ENCODE results near the gene ZSCAN5B. TPM values are rescaled to one million over a fixed set of nuclear protein-coding genes. Genes with fewer than 3 reads are reported as not detected.
"Not testable (repeated sequence)": the region's sequence is repeated elsewhere in the genome, so short reads cannot be mapped to it uniquely, and the experiment has no call there.

The ZSCAN5B gene
- polyA plus RNA-seq, 1 experiment = 0.17 TPM

DNA sequence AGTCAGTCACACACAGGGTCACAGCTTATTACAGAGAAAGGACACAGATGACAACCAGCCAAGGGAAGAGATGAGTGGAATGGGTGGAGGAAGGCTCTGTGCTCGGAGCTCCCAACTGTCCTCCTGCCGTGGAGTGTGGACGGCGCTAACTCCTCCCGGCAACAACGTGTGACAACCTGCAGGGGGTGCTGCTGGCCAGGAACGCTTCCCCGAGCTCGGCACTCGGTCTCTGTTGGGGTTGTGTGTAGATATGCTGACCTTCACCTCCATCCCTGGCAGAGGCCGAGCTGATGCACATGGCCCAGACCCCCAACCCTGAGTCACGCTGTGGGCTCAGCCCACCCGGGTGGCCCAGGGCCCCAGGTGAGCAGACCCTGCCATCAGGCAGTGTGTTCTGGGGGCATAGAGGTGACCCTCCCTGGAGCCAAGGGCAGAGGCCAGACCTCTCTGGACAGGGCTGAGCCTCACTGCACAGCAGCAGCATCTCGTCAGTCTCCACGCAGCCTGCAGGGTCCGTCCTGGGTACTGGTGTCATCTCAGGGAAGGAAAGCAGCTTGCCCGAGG lies 42.4 kb downstream of the ZSCAN5B start:
- Histone ChIP-seq H3K27me3 (ENCODE audit: control insufficient read depth, insufficient read depth, low read length) (no peaks in the 10 kb centered on the region), H3K36me3 (ENCODE audit: control insufficient read depth, insufficient read depth, low read length) (peaks cover 18% of the 10 kb centered on the region), H3K4me3 (ENCODE audit: low read depth, low read length) (no peak overlapping the region)
- ChIA-PET POLR2A (no interaction called here), CTCF (interaction anchor here (1.1 to 1.9 kb wide), 4 partner anchors 13 to 81 kb away, joined by 3 to 8 read pairs (median 5); no protein-coding TSS in a partner anchor)
- no peak for DNase-seq (ENCODE audit: low read depth)
- TF ChIP-seq CTCF (IDR thresholded peaks at IDR 0.05; ENCODE audit: insufficient read depth, low read depth, low read length) = peak; percentile 30

GRCh38 chr19:56153507-56153906 lies 44.1 kb downstream of the ZSCAN5B start:
- Histone ChIP-seq H3K4me3 (ENCODE audit: low read depth, low read length) (no peak overlapping the region), H3K36me3 (ENCODE audit: control insufficient read depth, insufficient read depth, low read length) (peaks cover 14% of the 10 kb centered on the region), H3K27me3 (ENCODE audit: control insufficient read depth, insufficient read depth, low read length) (no peaks in the 10 kb centered on the region)
- TF ChIP-seq CTCF (IDR thresholded peaks at IDR 0.05; ENCODE audit: insufficient read depth, low read depth, low read length) = no peak
- no peak for DNase-seq (ENCODE audit: low read depth)
- ChIA-PET POLR2A (no interaction called here), CTCF (interaction anchor here (0.8 to 1.1 kb wide), 2 partner anchors 18 to 77 kb away, joined by 3 to 5 read pairs; no protein-coding TSS in a partner anchor)

- DNase-seq (ENCODE audit: low read depth) = no peak
- POLR2A ChIA-PET = no interaction called here
- peaks cover 18% of the 10 kb centered on the region for H3K36me3 ChIP-seq (ENCODE audit: control insufficient read depth, insufficient read depth, low read length)
- TF ChIP-seq CTCF (IDR thresholded peaks at IDR 0.05; ENCODE audit: insufficient read depth, low read depth, low read length) = no peak
- H3K4me3 ChIP-seq (ENCODE audit: low read depth, low read length) = no peak overlapping the region
- CTCF ChIA-PET = interaction anchor here (0.8 to 1.5 kb wide), 4 partner anchors 19 to 76 kb away, joined by 3 to 7 read pairs (median 4); no protein-coding TSS in a partner anchor
- H3K27me3 ChIP-seq (ENCODE audit: control insufficient read depth, insufficient read depth, low read length) = no peaks in the 10 kb centered on the region
Measured at GRCh38 chr19:56152644-56153043, 44.9 kb downstream of the ZSCAN5B start.

DNA sequence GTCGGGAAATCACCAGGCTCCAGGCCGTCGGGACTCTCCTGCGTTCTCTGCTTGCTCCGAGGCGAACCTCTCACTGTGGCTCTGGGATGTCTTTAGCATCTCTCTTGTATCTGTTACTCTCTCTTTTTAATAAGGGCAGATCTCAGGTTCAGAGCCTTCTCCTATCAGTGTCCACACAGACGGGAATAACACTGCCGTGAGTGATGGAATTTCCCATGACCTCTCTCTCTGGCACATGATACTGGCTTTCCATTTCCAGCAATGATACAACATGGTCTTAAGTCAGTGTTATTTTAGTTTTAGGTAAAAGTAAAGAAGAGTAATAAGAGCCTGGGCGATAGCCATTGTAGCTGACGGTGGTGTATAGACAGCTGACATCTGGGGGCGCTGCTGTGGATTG lies 47.2 kb downstream of the ZSCAN5B start:
- ChIA-PET POLR2A (no interaction called here), CTCF (no interaction called here)
- DNase-seq (ENCODE audit: low read depth) = no peak
- H3K4me3 ChIP-seq (ENCODE audit: low read depth, low read length) = no peak overlapping the region
- H3K27me3 ChIP-seq (ENCODE audit: control insufficient read depth, insufficient read depth, low read length) = no peaks in the 10 kb centered on the region
- TF ChIP-seq CTCF (IDR thresholded peaks at IDR 0.05; ENCODE audit: insufficient read depth, low read depth, low read length) = no peak
- H3K36me3 ChIP-seq (ENCODE audit: control insufficient read depth, insufficient read depth, low read length) = peaks cover 15% of the 10 kb centered on the region

GRCh38 chr19:56149656-56150038 lies 47.9 kb downstream of the ZSCAN5B start:
- Histone ChIP-seq H3K27me3 (ENCODE audit: control insufficient read depth, insufficient read depth, low read length) (no peaks in the 10 kb centered on the region), H3K4me3 (ENCODE audit: low read depth, low read length) (no peak overlapping the region), H3K36me3 (ENCODE audit: control insufficient read depth, insufficient read depth, low read length) (peaks cover 10% of the 10 kb centered on the region)
- POLR2A ChIA-PET = no interaction called here
- TF ChIP-seq CTCF (IDR thresholded peaks at IDR 0.05; ENCODE audit: insufficient read depth, low read depth, low read length) = no peak
- no peak for DNase-seq (ENCODE audit: low read depth)
- CTCF ChIA-PET = no interaction called here

DNA sequence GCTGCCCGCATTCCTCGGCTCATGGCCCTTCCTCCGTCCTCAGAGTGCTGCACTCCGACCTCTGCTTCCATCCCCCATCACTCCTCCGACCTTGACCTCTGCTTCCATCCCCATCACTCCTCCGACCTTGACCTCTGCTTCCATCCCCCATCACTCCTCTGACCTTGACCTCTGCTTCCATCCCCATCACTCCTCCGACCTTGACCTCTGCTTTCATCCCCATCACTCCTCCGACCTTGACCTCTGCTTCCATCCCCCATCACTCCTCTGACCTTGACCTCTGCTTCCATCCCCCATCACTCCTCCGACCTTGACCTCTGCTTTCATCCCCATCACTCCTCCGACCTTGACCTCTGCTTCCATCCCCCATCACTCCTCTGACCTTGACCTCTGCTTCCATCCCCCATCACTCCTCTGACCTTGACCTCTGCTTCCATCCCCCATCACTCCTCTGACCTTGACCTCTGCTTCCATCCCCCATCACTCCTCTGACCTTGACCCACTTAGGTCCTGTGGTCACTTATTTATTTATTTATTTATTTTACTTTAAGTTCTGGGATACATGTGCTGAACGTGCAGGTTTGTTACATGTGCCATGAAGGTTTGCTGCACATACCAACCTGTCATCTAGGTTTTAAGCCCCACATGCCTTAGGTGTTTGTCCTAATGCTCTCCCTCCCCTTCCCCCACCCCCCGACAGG lies 48.5 kb downstream of the ZSCAN5B start:
- DNase-seq (ENCODE audit: low read depth); H3K36me3 ChIP-seq (ENCODE audit: control insufficient read depth, insufficient read depth, low read length); H3K27me3 ChIP-seq (ENCODE audit: control insufficient read depth, insufficient read depth, low read length); CTCF ChIA-PET; H3K4me3 ChIP-seq (ENCODE audit: low read depth, low read length); POLR2A ChIA-PET: not testable (repeated sequence)

Data from BJ (cell line).